ENCODE measurements around the gene STX11.

DNA sequence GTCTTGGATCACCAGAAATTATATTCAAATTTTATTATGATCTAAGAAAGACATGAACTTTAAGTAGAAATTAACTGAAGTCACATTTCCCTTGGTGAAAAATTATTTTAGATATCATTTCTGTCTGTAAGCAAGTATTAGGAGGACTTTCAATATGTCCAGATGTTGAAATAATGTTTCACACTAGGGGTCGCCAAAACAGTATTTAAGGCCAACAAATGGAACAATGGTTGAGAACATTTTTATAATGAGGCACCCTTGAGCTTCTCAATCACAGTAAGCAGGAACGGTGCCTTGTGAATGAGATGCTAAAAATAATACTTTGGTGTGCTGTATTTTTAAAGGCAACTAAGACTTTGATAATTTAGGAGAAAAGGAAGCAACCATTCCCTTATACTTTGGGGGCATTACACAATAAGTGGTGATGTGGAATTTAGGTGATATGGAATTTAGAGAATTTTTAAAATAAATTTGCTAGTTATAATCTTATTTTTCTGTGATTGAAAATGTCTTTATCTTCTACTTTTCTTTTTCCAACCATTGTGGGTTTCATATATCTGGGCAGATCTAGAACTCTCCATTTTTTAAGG is 45.3 kb upstream of the STX11 start:
- TF ChIP-seq, protein P1, sequence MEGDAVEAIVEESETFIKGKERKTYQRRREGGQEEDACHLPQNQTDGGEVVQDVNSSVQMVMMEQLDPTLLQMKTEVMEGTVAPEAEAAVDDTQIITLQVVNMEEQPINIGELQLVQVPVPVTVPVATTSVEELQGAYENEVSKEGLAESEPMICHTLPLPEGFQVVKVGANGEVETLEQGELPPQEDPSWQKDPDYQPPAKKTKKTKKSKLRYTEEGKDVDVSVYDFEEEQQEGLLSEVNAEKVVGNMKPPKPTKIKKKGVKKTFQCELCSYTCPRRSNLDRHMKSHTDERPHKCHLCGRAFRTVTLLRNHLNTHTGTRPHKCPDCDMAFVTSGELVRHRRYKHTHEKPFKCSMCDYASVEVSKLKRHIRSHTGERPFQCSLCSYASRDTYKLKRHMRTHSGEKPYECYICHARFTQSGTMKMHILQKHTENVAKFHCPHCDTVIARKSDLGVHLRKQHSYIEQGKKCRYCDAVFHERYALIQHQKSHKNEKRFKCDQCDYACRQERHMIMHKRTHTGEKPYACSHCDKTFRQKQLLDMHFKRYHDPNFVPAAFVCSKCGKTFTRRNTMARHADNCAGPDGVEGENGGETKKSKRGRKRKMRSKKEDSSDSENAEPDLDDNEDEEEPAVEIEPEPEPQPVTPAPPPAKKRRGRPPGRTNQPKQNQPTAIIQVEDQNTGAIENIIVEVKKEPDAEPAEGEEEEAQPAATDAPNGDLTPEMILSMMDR (IDR thresholded peaks at IDR 0.05): peak; percentile 46 to 78 (median 56)
- no peak for TF ChIP-seq POLR2A (IDR thresholded peaks at IDR 0.05)
